ENCODE data around the gene BCL2L15.

The BCL2L15 gene

DNA sequence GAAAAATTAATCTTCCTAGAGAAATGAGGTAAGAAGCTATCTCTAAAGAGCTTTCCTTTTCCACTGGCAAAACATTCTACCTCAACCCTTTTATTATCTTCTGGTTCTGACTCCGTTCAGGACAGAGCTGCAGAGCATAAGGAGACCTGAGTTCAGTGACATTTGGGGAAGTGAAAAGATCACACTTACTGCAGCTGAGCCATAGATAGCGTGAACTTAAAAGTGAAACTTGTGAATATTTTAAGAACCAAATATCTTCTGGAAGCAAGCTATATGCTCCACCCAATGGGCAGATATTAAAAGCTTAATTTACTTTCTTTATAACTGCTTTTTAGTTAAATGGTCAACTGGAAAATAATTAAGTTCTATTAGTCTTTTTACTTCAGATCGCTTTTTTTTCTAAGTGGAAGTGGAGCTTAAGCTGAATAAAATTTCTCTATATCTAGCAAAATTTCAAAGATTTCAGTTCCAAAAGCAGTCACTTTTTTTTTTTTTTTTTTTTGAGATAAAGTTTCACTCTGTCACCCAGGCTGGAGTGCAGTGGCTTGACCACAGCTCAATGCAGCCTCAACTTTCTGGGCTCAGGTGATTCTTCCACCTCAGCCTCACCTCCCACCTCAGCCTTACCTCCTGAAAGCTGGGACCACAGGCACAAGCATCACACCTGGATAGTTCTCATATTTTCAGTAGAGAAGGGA, 27.8 kb downstream of the BCL2L15 start:
- H3K4me3 ChIP-seq (ENCODE audit: low read depth, low read length): no peak overlapping the region
- TF ChIP-seq, protein P1, sequence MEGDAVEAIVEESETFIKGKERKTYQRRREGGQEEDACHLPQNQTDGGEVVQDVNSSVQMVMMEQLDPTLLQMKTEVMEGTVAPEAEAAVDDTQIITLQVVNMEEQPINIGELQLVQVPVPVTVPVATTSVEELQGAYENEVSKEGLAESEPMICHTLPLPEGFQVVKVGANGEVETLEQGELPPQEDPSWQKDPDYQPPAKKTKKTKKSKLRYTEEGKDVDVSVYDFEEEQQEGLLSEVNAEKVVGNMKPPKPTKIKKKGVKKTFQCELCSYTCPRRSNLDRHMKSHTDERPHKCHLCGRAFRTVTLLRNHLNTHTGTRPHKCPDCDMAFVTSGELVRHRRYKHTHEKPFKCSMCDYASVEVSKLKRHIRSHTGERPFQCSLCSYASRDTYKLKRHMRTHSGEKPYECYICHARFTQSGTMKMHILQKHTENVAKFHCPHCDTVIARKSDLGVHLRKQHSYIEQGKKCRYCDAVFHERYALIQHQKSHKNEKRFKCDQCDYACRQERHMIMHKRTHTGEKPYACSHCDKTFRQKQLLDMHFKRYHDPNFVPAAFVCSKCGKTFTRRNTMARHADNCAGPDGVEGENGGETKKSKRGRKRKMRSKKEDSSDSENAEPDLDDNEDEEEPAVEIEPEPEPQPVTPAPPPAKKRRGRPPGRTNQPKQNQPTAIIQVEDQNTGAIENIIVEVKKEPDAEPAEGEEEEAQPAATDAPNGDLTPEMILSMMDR (IDR thresholded peaks at IDR 0.05; ENCODE audit: control insufficient read depth, extremely low read depth, insufficient read depth): no peak
- DNase-seq (ENCODE audit: low read depth): no peak

DNA sequence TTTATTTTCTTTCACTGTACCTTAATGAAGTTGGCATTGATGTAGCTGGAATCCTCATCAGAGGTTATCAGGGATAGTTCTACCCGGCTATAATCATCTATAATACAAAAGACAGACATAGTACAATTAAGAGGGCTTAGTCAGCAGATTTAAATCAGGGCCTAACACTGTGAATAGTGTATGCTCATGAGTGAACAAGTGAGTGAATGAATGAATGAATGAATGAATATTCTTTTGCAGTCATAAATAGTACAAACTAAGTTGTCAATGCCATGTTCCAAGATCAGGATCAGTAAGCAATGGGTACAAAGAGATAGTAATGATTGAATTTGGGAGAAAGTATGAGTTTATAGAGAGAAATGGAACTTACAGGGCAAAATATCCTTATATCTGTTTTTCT, 28.4 kb downstream of the BCL2L15 start:
- H3K4me3 ChIP-seq (ENCODE audit: low read depth, low read length): no peak overlapping the region
- TF ChIP-seq, protein P1 (IDR thresholded peaks at IDR 0.05; ENCODE audit: control insufficient read depth, extremely low read depth, insufficient read depth): no peak
- DNase-seq (ENCODE audit: low read depth): no peak

DNA sequence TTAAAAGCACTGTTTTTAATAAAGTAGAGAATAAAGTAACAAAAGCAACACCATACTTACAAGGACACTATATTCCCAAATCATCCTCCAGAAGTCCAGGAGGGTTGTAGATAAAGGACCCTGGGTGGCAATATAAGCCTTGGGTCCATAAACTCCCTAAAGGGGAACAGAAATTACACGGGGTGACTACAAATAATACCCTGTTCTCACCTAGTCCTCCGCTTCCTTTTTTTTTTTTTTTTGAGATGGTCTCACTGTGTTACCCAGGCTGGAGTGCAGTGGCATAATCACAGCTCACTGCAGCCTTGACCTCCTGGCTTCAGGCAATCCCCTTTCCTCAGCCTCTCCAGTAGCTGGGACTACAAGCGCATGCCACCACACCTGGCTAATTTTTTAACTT, 29.0 kb downstream of the BCL2L15 start:
- DNase-seq (ENCODE audit: low read depth): no peak
- no peak overlapping the region for H3K4me3 ChIP-seq (ENCODE audit: low read depth, low read length)
- TF ChIP-seq, protein P1 (IDR thresholded peaks at IDR 0.05; ENCODE audit: control insufficient read depth, extremely low read depth, insufficient read depth): no peak

DNA sequence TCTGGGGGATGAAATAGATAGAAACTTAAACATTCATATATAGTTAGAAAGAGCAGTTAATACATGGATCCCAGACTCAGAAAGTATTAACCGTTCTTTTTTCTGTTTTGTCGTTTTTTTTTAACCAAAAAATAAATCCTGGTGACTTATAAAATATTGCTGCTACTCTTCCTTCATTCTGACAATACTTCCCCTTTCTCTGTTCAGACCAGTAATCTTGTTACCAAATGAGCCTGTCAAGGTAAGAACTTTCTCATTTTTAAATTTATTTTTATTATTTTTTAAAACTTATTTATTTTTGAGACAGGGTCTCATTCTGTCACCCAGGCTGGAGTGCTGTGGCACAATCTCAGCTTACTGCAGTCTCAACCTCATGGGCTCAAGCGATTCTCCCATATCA, 29.6 kb downstream of the BCL2L15 start:
- H3K4me3 ChIP-seq (ENCODE audit: low read depth, low read length): no peak overlapping the region
- DNase-seq (ENCODE audit: low read depth): no peak
- TF ChIP-seq, protein P1 (IDR thresholded peaks at IDR 0.05; ENCODE audit: control insufficient read depth, extremely low read depth, insufficient read depth): no peak

DNA sequence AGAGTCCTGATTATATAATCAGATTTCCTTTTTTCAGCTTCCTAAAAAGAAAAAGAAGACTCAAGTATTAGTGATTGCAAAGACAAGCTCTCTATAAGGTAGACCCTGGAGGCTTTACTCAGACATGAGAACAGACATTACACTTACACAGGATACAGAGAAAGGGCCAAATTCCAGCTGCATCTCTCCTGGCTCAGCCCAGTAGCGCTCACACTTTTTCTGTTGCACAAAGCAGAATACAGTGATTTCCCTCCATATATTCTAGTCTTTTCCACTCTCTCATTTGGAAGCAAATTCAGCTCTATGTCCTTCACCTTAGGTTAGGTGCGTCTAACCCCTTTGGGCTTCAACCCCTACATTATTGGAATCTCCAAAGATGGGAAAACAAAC, 31.0 kb downstream of the BCL2L15 start:
- TF ChIP-seq, protein P1 (IDR thresholded peaks at IDR 0.05; ENCODE audit: control insufficient read depth, extremely low read depth, insufficient read depth): no peak
- DNase-seq (ENCODE audit: low read depth): no peak

DNA sequence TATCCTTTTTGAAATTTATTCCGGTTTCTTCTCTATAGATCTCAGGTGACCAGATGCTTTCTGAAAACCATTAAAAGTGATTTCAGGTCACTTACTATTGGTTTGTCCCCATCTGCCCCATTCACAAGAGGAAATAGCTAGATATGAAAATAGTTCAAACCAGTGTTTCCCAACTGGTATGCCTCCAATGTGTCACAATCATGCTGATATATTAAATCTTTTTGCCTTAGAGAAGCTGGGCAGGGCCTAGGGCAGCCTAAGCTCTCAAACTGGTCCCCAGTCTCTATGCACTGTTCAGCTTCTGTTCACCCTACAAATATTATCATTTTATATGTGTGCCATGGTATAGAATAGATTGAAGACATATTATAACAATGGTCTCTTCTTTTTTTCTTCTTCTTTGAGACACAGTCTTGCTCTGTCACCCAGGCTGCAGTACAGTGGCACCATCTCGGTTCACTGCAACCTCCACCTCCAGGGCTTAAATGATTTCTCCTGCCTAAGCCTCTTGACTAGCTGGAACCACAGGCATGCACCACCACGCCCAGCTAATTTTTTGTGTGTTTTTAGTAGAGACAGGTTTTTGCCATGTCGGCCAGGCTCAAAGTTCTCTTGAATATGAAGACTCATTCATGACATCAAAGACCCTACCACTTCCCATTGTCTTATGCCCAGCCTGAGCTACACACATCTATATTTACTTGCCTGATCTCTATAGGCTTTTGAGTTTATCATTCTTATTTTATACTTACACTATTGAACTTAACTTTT, 31.6 kb downstream of the BCL2L15 start:
- no peak for DNase-seq (ENCODE audit: low read depth)
- TF ChIP-seq, protein P1 (IDR thresholded peaks at IDR 0.05; ENCODE audit: control insufficient read depth, extremely low read depth, insufficient read depth): no peak
- no peak overlapping the region for H3K4me3 ChIP-seq (ENCODE audit: low read depth, low read length)

More for the DNA sequence above, 31.0 kb downstream of the BCL2L15 start:
- H3K4me3 ChIP-seq (ENCODE audit: low read depth, low read length): no peak overlapping the region

Data from LNCaP clone FGC (cell line).